ENCODE measurements around the gene SEMA4B.

The SEMA4B gene

GRCh38 chr15:90205050-90205848 is 4.1 kb downstream of the SEMA4B start:
- FAIRE-seq, result no peak
- no peak for DNase-seq (ENCODE audit: low spot score)

- FAIRE-seq, result no peak
- no peak for DNase-seq (ENCODE audit: low spot score)
Measured at GRCh38 chr15:90205886-90206285, 4.8 kb downstream of the SEMA4B start.

- no peak for DNase-seq (ENCODE audit: low spot score)
- FAIRE-seq, result no peak
Measured at GRCh38 chr15:90207252-90207651, 6.1 kb downstream of the SEMA4B start.

- no peak for DNase-seq (ENCODE audit: low spot score)
- no peak for FAIRE-seq
Measured at GRCh38 chr15:90208356-90208755, 7.2 kb downstream of the SEMA4B start.

GRCh38 chr15:90209591-90209990 is 8.5 kb downstream of the SEMA4B start:
- DNase-seq (ENCODE audit: low spot score) (no peak), FAIRE-seq (no peak)

- no peak for DNase-seq (ENCODE audit: low spot score)
- no peak for FAIRE-seq
Measured at GRCh38 chr15:90210593-90210992, 9.5 kb downstream of the SEMA4B start.

GRCh38 chr15:90211009-90211408 is 9.9 kb downstream of the SEMA4B start:
- no peak for DNase-seq (ENCODE audit: low spot score)
- FAIRE-seq, result no peak

- DNase-seq (ENCODE audit: low spot score) (peak; percentile 78), FAIRE-seq (peak; percentile 17)
Measured at GRCh38 chr15:90211440-90212143, 10.5 kb downstream of the SEMA4B start.

GRCh38 chr15:90212221-90213098 is 11.3 kb downstream of the SEMA4B start:
- DNase-seq (ENCODE audit: low spot score) (no peak), FAIRE-seq (no peak)

GRCh38 chr15:90213122-90213817 is 12.1 kb downstream of the SEMA4B start:
- DNase-seq (ENCODE audit: low spot score), result no peak
- FAIRE-seq, result no peak

- DNase-seq (ENCODE audit: low spot score) (no peak), FAIRE-seq (no peak)
Measured at GRCh38 chr15:90213818-90214204, 12.7 kb downstream of the SEMA4B start.

- FAIRE-seq, result no peak
- no peak for DNase-seq (ENCODE audit: low spot score)
Measured at GRCh38 chr15:90214553-90215196, 13.5 kb downstream of the SEMA4B start.

GRCh38 chr15:90217671-90218394 is 16.7 kb downstream of the SEMA4B start:
- FAIRE-seq (no peak), DNase-seq (ENCODE audit: low spot score) (no peak)

- DNase-seq (ENCODE audit: low spot score) (peak; percentile 57), FAIRE-seq (peak; percentile 5)
Measured at GRCh38 chr15:90219421-90220141, 18.5 kb downstream of the SEMA4B start.

- FAIRE-seq (no peak), DNase-seq (ENCODE audit: low spot score) (peak; percentile 75)
Measured at GRCh38 chr15:90221246-90221900, 20.2 kb downstream of the SEMA4B start.

- no peak for DNase-seq (ENCODE audit: low spot score)
- no peak for FAIRE-seq
Measured at GRCh38 chr15:90222547-90222946, 21.4 kb downstream of the SEMA4B start.

GRCh38 chr15:90223441-90224165 is 22.5 kb downstream of the SEMA4B start:
- DNase-seq (ENCODE audit: low spot score) (no peak), FAIRE-seq (no peak)

- DNase-seq (ENCODE audit: low spot score) (no peak), FAIRE-seq (no peak)
Measured at GRCh38 chr15:90225047-90225446, 23.9 kb downstream of the SEMA4B start.

Measured in urothelium cell line (cell line).